ENCODE results near the gene ZNF407.

GRCh38 chr18:75003039-75003438 lies 405.4 kb downstream of the ZNF407 start:
- TF ChIP-seq, protein P1, sequence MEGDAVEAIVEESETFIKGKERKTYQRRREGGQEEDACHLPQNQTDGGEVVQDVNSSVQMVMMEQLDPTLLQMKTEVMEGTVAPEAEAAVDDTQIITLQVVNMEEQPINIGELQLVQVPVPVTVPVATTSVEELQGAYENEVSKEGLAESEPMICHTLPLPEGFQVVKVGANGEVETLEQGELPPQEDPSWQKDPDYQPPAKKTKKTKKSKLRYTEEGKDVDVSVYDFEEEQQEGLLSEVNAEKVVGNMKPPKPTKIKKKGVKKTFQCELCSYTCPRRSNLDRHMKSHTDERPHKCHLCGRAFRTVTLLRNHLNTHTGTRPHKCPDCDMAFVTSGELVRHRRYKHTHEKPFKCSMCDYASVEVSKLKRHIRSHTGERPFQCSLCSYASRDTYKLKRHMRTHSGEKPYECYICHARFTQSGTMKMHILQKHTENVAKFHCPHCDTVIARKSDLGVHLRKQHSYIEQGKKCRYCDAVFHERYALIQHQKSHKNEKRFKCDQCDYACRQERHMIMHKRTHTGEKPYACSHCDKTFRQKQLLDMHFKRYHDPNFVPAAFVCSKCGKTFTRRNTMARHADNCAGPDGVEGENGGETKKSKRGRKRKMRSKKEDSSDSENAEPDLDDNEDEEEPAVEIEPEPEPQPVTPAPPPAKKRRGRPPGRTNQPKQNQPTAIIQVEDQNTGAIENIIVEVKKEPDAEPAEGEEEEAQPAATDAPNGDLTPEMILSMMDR (IDR thresholded peaks at IDR 0.05), result no peak
- TF ChIP-seq POLR2A (IDR thresholded peaks at IDR 0.05), result no peak

Measured in testis (tissue), 2 donors.